Measurements from ENCODE around the gene PMM2.

PMM2 gene

DNA sequence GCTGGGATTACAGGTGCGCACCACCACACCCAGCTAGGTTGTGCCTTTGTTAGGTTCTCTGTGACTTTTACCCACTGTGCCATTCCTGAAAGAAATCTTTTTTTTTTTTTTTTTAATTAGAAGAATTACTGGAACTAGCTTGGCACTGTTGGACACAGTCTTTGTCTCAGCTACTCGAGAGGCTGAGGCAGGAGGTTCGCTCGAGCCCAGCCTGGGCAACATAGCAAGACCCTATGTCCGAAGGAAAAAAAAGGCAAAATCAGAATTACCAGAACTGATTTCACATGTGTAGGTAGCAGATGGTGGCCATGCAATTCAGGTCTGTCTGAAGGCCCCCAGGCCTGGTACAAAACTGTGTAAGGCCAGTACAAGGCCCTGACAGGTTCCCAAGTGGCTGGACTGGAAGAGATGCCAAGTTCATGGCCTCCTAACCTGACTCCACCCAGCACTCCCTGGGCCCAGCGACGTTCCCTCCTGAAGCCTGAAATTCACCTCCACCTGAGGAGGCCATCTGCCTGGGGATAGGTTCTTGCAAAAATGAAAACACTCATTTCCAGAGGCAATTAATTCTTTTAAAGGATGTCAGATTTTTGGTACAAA lies 48.2 kb downstream of the PMM2 start:
- Histone ChIP-seq H3K27me3 (no peaks in the 10 kb centered on the region), H3K9ac (no peak overlapping the region), H4K20me1 (peaks cover 22 to 90% (median 62%) of the 10 kb centered on the region in 11 experiments; a peak in 21 of 22 replicates), H3K4me3 (no peak overlapping the region), H3K4me2 (peak overlapping the region in 6 of 11 experiments; percentile 1 to 65 (median 23); a peak in 8 of 22 replicates), H3K36me3 (peaks cover 34 to 57% (median 48%) of the 10 kb centered on the region in 11 experiments), H3K27ac (peak overlapping the region in 3 of 11 experiments; percentile 24 to 32 (median 32); a peak in 3 of 22 replicates), H3K9me3 (replicated peaks in 1 of 11) (no peaks in the 10 kb centered on the region), H3K4me1 (peaks cover 29 to 68% (median 55%) of the 10 kb centered on the region in 10 experiments)
- TF ChIP-seq Cebpa-rat (IDR thresholded peaks at IDR 0.05): no peak

GRCh38 chr16:8846401-8846932 lies 48.8 kb downstream of the PMM2 start:
- no peaks in the 10 kb centered on the region for H3K9me3 ChIP-seq (replicated peaks in 1 of 11)
- H4K20me1 ChIP-seq: peaks cover 21 to 95% (median 68%) of the 10 kb centered on the region in 11 experiments; a peak in 21 of 22 replicates

GRCh38 chr16:8847145-8847544 lies 49.5 kb downstream of the PMM2 start:
- Histone ChIP-seq H4K20me1 (peaks cover 21 to 99% (median 75%) of the 10 kb centered on the region in 11 experiments; a peak in 21 of 22 replicates), H3K9ac (no peak overlapping the region), H3K27me3 (no peaks in the 10 kb centered on the region), H3K4me2 (peak overlapping the region in 4 of 11 experiments; percentile 1 to 65 (median 14); a peak in 5 of 22 replicates), H3K4me1 (peaks cover 42 to 82% (median 69%) of the 10 kb centered on the region in 10 experiments), H3K27ac (peak overlapping the region in 3 of 11 experiments; percentile 8 to 39 (median 26); a peak in 2 of 22 replicates), H3K9me3 (replicated peaks in 1 of 11) (no peaks in the 10 kb centered on the region), H3K36me3 (peaks cover 34 to 70% (median 59%) of the 10 kb centered on the region in 11 experiments), H3K4me3 (no peak overlapping the region)
- TF ChIP-seq Cebpa-rat (IDR thresholded peaks at IDR 0.05): no peak

More at GRCh38 chr16:8846401-8846932, 48.8 kb downstream of the PMM2 start:
- TF ChIP-seq Cebpa-rat (IDR thresholded peaks at IDR 0.05): no peak
- Histone ChIP-seq H3K27me3 (no peaks in the 10 kb centered on the region), H3K4me1 (peaks cover 35 to 75% (median 62%) of the 10 kb centered on the region in 10 experiments), H3K4me3 (no peak overlapping the region), H3K4me2 (peak overlapping the region in 6 of 11 experiments; percentile 1 to 65 (median 26); a peak in 8 of 22 replicates), H3K9ac (no peak overlapping the region), H3K36me3 (peaks cover 34 to 63% (median 52%) of the 10 kb centered on the region in 11 experiments), H3K27ac (peak overlapping the region in 1 of 11 experiments; percentile 26; a peak in 1 of 22 replicates)

- Histone ChIP-seq H3K4me2 (peak overlapping the region in 2 of 11 experiments; percentile 6 to 22; a peak in 1 of 22 replicates), H3K27me3 (no peaks in the 10 kb centered on the region; a peak in 1 of 22 replicates), H3K27ac (peak overlapping the region in 4 of 11 experiments; percentile 4 to 39 (median 17); a peak in 6 of 22 replicates), H3K36me3 (peaks cover 37 to 75% (median 63%) of the 10 kb centered on the region in 11 experiments), H3K9ac (no peak overlapping the region), H3K9me3 (replicated peaks in 1 of 11) (no peaks in the 10 kb centered on the region), H4K20me1 (peaks cover 21 to 99% (median 80%) of the 10 kb centered on the region in 11 experiments; a peak in 21 of 22 replicates), H3K4me3 (no peak overlapping the region), H3K4me1 (peaks cover 47 to 86% (median 74%) of the 10 kb centered on the region in 10 experiments)
- no peak for TF ChIP-seq Cebpa-rat (IDR thresholded peaks at IDR 0.05)
Measured at GRCh38 chr16:8847623-8848022, 50.0 kb downstream of the PMM2 start.

GRCh38 chr16:8848231-8848938 lies 50.7 kb downstream of the PMM2 start:
- Histone ChIP-seq H3K36me3 (peaks cover 45 to 83% (median 71%) of the 10 kb centered on the region in 11 experiments), H4K20me1 (peaks cover 21 to 99% (median 83%) of the 10 kb centered on the region in 11 experiments; a peak in 21 of 22 replicates), H3K4me3 (no peak overlapping the region), H3K4me1 (peaks cover 54 to 94% (median 81%) of the 10 kb centered on the region in 10 experiments), H3K4me2 (peak overlapping the region; percentile 85 to 100 (median 93)), H3K9me3 (replicated peaks in 1 of 11) (no peaks in the 10 kb centered on the region), H3K27ac (peak overlapping the region in 10 of 11 experiments; percentile 65 to 84 (median 80); a peak in 17 of 22 replicates), H3K27me3 (no peaks in the 10 kb centered on the region; a peak in 1 of 22 replicates), H3K9ac (peak overlapping the region in 9 of 11 experiments; percentile 18 to 73 (median 67); a peak in 15 of 22 replicates)
- no peak for TF ChIP-seq Cebpa-rat (IDR thresholded peaks at IDR 0.05)

DNA sequence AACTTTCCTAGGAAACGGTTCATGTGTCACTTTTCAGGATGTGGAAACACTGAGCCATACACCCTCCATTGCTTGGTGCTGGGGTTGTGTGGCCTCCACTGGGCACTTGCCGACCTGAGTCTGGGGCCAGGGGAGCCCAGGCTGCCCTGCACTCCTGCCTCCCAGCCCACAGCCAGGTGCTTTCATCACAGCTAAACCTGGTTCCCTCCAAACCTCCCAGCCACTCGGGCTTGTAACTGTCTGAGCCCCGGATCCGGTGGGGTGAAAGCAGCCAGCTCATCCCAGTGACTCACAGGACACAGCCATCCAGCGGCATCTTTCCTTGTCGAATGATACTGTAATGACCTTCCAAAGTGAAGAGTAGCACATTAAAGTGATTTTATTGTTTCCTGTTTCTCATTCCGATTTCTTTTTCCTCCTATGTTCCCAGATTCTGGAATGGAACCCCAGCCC lies 51.3 kb downstream of the PMM2 start:
- H3K4me3 ChIP-seq: peak overlapping the region in 2 of 10 experiments; percentile 14 to 32; a peak in 1 of 20 replicates
- peak overlapping the region in 10 of 11 experiments; percentile 65 to 84 (median 80); a peak in 18 of 22 replicates for H3K27ac ChIP-seq
- peaks cover 21 to 99% (median 83%) of the 10 kb centered on the region in 11 experiments; a peak in 21 of 22 replicates for H4K20me1 ChIP-seq
- H3K9ac ChIP-seq: peak overlapping the region in 9 of 11 experiments; percentile 18 to 73 (median 67); a peak in 17 of 22 replicates
- peaks cover 49 to 88% (median 77%) of the 10 kb centered on the region in 11 experiments for H3K36me3 ChIP-seq
- peak overlapping the region; percentile 85 to 100 (median 93) for H3K4me2 ChIP-seq
- H3K27me3 ChIP-seq: no peaks in the 10 kb centered on the region; a peak in 1 of 22 replicates
- H3K9me3 ChIP-seq (replicated peaks in 1 of 11): no peaks in the 10 kb centered on the region
- no peak for TF ChIP-seq Cebpa-rat (IDR thresholded peaks at IDR 0.05)
- peaks cover 55 to 100% (median 87%) of the 10 kb centered on the region in 10 experiments for H3K4me1 ChIP-seq

GRCh38 chr16:8849411-8850011 lies 51.9 kb downstream of the PMM2 start:
- peak overlapping the region; percentile 85 to 100 (median 93) for H3K4me2 ChIP-seq

More at GRCh38 chr16:8849411-8850011, 51.9 kb downstream of the PMM2 start:
- H3K27me3 ChIP-seq: no peaks in the 10 kb centered on the region; a peak in 1 of 22 replicates
- peaks cover 55 to 100% (median 93%) of the 10 kb centered on the region in 10 experiments for H3K4me1 ChIP-seq
- no peaks in the 10 kb centered on the region for H3K9me3 ChIP-seq (replicated peaks in 1 of 11)
- H4K20me1 ChIP-seq: peaks cover 21 to 97% (median 87%) of the 10 kb centered on the region in 11 experiments; a peak in 21 of 22 replicates
- H3K27ac ChIP-seq: peak overlapping the region; percentile 31 to 84 (median 79); a peak in 21 of 22 replicates
- TF ChIP-seq Cebpa-rat (IDR thresholded peaks at IDR 0.05): no peak
- H3K9ac ChIP-seq: peak overlapping the region in 9 of 11 experiments; percentile 59 to 73 (median 70); a peak in 20 of 22 replicates
- peaks cover 55 to 93% (median 82%) of the 10 kb centered on the region in 11 experiments for H3K36me3 ChIP-seq
- H3K4me3 ChIP-seq: peak overlapping the region in 7 of 10 experiments; percentile 20 to 54 (median 32); a peak in 9 of 20 replicates

Measured in BLaER1 treated with 17β-estradiol and CSF1 and Interleukin-3, amounts not matched to agents 10 nM and 100 nM (cell line).